Measurements from ENCODE around the gene GAK.

GAK gene

DNA sequence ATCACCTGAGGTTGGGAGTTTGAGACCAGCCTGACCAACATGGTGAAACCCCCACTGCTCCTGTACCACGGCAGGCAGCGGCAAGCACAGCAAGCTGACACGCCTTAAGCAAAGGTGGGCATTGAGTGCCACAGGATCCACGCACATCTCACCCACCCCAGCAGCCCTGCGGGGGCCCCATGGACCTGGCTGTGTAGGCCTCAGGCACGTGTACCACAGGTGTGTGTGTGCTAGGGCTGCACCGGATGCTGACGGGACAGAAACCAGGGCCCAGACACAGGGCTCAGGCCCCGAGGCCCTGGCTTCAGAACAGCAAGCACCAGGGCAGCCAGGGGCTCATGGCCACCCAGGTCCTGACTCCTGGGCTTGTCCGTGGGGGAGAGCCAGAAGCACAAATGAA, 46.8 kb downstream of the GAK start:
- DNase-seq = no peak

DNA sequence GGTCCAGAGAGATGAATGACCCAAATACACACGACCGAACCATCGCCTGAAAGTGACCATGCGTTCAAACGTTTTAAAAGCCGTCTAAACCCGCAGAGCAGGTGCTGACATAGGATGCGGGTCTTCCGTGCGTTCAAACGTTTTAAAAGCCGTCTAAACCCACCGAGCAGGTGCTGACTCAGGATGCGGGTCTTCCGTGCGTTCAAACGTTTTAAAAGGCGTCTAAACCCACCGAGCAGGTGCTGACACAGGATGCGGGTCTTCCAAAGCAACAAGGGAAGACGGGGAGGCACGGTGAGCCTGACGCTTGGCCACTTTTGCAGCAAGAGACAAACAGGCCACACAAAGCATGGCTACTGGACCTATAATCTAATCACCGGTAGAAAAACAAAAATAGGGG, 47.2 kb downstream of the GAK start:
- no peak for DNase-seq

DNA sequence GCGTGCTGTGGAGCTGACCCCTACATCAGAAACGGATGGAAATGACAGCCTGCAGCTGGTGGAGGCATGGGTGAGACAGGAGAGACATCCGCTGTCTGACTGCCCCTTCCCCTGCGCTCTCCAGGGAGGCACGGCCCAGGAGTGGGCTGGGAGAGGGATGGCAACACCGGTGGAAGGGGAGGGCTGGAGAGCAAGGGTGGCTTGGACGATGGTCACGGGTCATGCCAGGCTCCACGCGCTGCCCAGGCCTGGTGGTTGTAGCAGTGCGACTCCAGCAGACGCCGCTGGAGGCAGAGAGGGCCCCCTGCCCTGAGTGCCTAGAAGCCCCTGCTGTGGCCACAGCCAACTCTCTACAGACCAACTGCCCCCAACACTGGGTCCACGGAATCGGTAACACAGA, 47.9 kb downstream of the GAK start:
- DNase-seq = no peak

DNA sequence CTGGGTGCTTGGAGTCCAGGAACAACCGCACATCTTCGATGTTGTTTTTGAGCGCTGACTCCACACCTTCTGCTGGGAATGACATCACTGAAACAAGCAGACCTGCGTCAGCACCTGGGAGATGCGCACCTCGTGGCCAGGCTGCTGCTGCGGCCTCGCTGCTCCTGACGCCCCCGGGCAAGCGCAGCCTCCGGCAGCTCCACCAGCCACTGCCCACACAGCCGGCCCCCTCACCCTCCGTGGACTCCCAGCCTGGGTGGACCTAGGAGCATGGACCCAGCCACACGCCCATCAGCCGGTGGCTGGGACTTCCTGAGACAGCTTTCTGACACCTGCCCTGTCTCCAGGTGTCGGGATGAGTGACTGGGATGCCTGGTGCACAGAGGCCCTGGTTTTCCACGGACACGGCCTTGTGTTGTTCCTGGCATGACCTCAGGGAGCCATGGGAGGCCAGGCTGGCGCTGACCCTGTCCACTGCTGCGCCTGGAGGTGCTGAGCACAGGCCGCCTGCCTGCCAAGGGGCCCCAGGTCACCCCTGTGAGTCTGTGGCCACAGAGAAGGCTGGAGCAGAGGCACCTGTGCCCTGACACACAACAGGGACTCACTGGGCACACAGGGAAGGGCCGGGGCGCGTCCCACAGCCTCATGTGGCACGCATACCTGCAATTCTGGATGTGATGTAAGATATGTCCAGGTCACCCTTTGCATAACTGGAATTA, 48.6 kb downstream of the GAK start:
- no peak for DNase-seq

DNA sequence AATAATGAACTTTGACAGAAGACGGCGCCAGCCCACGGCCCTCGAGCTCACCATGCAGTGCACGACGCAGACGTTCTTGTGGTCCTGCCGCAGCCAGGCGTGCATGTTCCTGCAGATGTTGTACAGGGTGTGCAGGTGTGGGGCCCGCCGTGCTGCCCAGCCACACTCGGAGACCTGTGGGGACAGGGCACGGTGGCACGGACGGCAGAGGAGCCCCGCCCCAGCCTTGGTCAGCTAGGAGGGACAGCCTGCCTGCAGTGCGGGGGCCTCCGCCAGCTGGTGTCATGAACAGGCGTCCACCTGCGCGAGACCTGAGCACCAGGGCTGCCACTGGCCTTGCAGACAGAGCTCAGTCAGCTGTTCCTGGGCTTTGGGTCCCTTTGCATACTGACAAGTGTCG, 49.5 kb downstream of the GAK start:
- DNase-seq = no peak

DNA sequence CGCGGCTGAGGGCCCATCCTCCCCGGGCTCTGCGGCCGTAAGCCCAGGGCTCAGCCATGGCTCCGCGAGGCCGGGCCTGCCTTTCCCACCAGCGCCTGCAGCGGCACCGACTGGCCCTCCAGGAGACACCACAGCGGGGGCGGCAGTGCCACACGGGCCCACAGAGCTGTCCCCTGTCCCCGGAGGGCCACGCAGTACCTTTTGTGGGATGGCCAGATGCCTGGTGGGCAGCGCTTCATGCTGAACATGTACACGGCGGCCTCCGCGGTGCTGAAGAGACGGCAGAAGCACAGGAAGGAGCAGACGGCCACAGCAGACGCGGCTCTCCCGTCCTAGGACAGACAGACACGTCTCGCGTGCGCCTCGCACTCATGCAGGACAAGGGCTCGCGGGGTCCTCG, 50.4 kb downstream of the GAK start:
- no peak for DNase-seq

DNA sequence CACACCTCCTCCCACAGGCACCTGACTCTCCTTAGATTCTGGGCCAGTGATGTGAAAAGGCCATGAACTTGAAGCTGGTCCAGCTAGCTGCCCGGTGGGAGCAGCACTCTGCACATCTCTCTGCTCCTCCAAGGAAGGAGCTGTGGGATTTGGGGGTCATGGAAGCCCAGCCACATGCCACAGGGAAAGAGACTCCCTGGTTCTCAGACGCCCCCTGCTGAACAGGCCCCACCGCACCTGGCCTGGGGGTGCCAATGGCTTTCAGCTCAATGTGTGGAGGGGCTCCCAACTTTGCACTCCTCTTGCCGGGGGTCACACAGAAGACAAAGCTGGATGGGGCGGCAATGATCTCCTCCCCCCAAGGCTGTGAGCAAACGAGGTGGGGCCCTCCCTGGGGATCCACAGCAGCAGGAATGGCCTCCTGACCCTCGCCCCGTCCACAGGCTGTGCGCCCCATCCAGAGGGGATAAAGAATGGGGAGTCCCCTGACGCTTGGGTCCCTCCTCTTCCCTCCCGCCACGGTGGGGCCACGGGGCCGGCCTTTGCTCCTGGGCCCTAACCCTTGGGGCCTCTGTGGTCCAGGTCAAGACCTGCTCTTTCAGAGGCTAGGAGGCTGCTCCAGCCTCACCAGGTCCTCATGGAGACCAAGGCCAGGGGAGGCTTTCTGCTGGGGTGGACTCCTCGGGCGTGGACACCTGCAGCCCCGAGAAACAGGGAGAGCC, 51.3 kb downstream of the GAK start:
- no peak for DNase-seq

DNA sequence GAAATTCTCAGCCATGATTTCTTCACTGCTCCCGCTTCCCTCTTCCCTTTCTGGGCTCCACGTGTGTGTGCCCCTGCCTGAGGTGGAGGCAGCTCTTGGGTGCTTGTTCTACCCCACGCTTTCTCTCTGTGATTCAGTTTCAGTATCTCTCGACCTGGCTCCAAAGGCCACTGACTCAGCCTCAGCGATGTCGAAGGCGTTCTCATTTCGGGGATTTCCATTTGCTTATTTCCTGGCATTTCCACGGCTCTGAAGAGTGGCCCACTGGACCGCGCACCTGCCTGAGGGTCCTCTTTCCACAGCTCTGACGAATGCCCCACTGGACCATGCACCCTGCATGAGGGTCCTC, 52.4 kb downstream of the GAK start:
- DNase-seq = no peak

DNA sequence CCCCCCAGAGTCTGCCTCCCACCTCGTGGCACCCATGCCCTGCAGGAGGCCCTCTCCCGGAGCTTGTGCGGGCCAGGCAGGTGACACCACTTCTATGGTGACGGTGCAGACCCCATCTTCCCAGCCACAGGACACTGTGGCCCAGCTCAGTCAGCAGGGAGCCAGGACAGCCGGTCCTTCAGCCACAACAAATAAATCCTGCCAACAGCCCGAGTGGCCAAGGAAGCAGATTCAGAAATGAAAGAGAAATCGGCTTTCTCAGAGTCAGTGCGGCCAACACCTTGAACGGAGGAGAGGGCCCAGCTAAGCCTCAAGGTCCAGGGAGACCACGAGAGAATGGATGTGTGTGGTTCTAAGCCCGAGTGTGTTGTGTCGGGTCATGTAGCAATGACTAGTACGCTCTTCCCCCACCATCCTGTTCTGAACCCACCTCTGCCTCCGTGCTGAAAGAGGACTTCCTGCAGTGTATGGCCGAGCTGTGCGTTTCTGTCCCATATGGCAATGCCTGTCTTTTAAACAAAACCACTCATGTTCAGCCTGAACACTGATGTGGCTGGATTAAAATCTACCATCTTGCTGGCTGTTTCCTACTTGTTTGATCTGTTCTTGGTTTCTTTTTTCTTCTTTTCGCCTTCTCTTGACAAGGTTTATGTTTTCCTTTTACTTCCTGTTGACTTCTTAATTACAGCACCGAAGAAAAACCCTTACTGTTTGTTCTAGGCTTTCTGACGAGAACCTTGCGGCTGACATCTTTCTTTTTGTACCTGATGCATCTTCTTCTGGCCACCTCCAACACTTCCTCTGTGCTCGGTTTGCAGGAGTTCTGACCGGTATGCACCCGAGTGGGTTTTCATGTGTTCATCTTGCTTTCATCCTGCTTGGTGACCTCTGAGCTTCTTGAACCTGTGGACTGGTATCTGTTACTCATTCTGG, 53.1 kb downstream of the GAK start:
- no peak for DNase-seq

DNA sequence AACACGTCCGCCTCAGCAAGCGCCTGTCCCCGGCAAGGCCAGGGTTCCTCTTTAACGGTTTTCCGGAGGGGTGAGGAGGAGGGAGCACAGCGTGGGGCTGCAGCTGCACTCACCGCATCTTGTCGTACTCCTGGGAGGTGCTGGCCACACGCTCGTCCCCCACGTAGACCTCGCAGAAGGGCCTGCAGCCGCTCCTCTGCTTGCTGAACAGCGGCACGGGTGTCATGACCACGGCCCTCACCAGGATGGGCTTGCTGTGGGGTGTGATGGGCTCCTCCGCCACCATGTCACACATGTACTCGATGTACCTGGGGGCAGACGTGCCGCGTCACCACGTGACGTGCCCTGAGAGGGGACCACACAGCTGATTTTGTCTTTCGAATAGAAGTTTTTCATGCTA, 54.6 kb downstream of the GAK start:
- DNase-seq = no peak

DNA sequence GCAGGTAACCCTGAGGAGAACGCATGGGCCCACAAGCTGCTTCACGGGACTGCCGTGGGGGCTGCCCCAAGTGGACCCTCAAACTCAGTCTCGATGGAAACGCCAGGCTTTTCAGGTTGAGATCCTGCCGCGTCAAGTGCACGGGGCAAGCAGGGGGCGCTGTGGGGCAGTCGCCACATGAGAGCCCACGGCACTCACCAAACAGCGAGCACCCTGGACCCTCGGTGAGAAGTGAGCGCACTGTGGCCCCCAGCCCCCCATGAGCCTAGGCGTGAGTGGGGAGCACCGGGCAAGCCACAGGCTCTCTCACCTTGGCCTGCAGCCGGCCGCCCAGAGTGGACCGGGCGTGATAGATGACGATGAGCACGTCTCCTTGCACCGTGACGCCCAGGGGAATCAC, 55.3 kb downstream of the GAK start:
- no peak for DNase-seq

DNA sequence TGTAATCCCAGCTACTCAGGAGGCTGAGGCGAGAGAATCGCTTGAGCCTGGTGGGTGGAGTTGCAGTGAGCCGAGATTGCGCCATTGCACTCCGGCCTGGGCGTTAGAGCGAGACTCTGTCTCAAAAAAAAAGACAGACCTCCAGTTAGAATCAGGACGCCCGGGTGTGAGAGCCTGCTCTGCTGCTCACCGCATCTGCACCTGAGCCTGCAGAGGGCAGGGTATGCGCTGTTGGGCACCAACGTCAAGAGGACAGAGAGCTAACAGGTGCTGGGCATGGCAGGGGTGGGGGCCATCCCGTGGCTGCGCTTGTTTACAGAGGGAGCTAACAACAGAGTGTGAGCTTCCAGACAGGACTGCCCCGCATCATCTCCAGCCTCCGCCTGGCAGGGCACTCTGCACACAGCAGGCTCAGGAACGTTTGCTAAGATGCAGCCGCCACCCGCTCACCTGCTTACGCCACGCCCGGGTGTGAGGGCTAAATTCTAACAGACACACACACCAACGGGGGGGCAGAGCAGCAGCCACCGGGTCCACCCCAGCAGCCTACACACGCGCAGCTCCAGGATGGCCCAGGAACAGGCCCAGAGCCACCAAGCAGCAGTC, 56.2 kb downstream of the GAK start:
- DNase-seq = no peak

DNA sequence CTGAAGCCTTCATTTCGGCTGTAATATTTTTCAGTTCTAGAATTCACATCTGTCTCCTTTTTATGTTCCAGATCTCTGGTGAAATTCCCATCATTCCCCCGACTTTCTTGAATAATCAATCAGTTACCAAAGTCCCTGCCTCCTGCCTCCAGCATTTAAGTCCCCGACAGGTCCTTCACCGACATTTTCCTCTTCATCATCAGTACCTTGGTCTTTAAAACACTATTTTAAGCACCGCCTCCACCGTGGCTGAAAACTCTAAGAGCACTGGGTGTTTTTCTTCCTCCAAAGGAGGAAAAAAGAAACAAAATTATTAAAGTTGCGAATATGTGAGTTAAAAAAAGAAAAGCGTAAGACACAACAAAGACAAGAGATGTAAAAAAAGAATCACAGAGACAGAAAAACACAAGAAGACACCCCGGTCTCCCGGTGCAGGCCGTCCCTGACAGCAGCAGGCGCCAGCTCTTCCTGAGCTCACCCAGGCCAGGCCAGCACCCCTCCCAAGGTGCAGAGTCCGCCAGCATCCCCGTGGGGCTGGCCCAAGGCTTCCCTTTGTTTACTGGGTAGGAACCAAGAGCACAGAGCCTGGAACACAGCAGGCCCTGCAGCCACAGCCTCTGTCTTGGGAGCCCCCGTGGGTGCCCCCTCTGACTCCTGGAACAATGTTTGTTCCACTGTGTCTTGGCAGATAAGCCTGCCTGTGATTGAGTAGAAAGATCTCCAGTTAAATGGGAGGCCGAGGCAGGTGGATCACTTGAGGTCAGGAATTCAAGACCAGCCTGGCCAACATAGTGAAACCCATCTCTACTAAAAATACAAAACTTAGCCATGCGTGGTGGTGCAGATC, 56.9 kb downstream of the GAK start:
- DNase-seq = no peak

DNA sequence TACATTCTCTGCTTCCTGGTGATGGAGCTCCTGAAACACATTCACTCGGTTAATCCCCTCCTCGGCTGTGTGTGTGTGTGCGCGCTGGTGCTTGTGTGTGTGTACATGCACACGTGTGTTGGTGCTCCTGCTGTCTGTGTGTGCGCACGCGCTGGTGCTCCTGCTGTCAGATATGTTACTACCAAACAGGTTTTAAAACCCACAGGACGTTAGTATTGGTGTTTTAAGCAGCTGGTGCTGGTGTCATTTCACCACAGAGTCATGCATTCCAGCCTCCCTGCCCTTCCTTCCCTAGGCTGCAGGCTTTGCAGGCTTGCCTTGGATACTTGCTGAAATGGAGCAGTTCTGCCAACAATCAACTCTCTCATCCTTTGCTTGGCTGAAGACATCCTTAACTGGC, 58.1 kb downstream of the GAK start:
- no peak for DNase-seq

DNA sequence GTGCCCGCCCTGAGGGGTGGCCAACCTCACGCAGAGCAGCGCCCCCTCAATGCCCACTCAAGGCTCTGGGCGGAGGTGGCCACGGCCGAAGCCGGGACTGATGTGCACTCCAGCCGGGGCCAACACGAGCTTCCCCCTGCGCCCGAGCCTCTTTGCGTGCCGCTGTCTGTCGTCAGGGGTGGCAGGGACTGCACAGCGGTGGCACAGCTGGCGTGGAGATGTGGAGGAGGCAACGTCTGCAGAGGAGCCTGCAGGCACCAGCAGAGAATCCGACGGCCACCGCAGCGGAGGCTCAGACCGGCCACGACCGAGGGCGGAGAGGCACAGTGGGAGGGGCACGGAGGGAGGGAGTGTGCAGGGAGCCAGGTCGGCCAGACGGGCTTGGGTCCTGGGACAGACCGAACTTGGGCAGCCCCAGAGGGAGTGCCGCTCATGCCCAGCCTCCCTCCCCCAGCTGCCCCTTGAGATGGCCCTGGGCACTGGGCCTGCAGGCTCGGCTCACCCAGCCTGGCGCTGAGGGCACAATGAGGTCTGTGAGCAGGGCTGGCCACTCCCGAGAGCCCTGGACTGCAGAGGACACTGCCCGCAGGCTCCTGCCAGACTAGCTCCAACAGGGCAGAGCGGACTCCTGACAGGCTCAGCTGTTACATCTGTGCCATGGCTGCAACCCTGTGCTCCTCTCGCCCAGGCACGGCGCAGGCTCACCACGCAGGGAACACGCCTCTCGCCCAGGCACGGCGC, 59.7 kb downstream of the GAK start:
- DNase-seq = no peak

DNA sequence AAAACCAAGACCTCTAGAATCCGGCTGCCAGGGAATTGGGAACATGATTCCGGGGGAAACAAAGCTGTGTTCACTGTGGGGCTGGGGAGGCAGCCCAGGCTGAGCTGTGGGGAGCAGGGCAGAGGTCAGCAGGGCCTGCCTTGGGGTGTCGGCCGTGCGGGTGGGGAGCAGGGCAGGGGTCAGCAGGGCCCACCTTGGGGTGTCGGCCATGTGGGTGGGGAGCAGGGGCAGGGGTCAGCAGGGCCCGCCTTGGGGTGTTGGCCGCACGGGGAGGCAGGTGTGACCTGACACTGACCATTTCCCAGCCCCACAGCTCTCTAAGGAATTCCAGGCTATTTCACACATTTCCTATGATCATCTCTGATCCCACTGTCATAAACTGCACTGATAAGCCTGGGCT, 60.6 kb downstream of the GAK start:
- no peak for DNase-seq

DNA sequence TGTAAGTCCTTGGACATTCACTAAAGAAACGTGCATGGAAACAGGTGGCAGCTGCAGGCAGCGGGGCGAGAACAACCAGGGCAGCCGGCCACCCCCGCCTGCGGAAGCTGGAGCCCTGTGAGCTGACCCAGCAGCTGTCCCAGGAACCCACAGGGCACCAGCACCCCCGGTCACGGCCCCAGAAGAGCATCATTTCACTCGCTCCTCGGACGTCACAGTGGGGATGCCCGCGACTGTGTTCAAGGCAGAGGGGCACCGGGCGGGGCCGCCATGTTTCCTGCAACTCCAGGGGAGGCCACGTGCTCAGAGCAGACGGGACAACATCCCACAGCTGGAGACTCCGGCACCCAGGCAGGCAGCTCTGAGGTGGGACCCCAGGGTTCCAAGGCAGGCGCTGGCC, 61.2 kb downstream of the GAK start:
- no peak for DNase-seq

DNA sequence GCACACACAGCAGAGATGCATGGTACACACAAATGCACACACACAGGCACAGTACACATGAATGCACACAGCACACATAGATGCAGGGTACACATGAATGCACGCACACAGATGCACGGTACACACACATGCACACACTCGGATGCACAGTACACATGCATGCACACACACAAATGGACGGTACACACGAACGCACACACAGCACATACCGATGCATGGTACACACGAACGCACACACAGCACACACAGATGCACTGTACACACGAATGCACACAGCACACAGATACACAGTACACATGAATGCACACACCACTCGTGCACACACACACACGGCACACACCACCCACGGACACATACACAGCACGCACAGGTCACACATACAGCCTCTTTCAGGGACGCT, 62.3 kb downstream of the GAK start:
- no peak for DNase-seq

DNA sequence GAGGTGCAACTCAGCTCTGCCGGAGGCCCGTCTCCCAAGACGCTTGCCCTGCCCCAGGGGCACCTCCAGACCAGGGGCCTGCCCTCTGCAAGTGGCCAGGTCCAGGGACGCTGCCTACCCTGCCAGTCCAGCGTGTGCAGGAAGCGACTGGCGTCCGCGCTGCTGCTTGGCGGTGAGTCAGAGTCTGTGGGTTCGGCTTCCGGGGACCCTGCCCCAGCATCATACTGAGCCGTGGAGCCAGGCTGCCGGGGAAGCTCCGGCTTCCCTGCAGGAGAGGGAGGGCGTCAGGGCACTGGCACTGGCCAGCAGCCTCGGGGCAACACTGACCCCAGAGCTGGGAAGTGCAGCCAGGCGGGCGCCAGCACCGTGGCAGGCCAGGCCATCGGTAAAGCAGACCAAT, 63.7 kb downstream of the GAK start:
- DNase-seq = no peak

DNA sequence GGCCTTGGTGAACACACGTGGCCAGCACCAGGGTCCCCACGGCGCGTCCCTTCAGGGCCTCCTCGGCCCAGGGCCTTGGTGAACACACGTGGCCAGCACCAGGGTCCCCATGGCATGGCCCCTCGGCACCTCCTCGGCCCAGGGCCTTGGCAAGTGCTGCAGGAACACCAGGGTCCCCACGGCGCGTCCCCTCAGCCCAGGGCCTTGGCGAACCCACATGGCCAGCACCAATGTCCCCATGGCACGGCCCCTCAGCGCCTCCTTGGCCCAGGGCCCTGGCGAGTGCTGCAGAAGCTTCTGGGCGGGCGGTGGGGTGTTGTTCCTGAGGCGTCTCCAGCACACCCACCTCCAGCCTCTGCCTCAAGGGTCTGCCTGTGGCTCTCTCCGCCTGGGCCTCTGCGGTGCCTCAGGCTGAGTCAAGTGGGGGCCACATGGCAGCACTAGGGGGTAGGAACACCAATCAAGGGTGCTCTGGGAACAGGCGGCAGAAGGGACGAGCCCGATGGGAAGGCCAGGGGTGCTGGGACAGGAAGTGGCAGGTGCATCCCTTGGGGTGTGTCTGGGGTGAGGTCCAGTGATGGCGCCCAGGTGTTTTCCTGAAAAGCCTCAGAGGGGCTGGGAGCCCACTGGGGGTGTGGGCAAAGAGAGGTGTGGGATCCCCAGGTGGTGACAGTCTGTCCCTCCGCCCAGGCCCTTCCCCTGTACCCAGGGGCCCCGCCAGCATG, 64.4 kb downstream of the GAK start:
- DNase-seq = no peak

DNA sequence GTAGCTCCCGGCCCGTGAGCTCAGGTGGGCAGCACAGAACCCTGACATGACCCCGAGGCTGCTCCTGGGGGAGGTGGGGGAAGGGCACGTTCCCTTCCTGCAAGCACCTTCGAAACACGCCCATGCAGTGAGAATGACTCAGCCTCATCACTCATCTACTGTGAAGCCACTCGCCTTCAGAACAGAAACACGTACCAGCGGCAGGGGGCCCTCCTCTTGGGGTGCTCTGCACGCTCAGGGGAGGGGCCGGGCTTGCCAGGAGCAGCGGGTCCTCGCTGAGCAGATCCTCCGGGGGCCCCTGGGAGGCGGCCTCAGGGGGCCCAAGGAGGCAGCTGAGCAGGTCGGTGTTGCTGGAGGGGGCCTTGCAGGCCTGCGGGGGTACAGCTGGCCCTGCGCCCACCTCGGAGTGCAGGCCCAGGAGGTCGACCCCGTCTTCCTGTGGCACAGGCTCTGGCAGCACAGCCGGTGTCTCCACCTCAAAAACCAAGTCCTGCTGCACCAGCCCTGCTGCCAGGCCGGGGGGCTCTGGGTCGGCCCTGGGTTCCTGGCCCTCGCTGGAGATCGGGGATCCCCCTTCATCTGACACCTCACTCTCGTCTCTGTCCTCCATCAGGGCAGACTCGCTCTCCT, 65.2 kb downstream of the GAK start:
- DNase-seq = no peak
